OCI-LY7 (cell line): ENCODE results near the gene PPP1R11. TPM values are rescaled to one million over a fixed set of nuclear protein-coding genes. Genes with fewer than 3 reads are reported as not detected.

ENCODE experiments used
- BruUV-seq: library from RNA; stranded (reverse); fragments of 400-500 nt; replicated peaks from 2 replicates; lab custom pipeline; 2021; lab: Mats Ljungman, UMichigan
- CTCF ChIA-PET: fragments of 300-600 bp; sonication (Branson Sonifier 250); formaldehyde crosslinking; loops from one replicate; lab custom pipeline; 2022; ENCODE audit warnings: antibody characterized with exemption; ENCODE audit not compliant: unreplicated experiment; lab: Charles Lee
- POLR2A ChIA-PET: fragments of 300-600 bp; sonication (Branson Sonifier 250); formaldehyde crosslinking; loops from one replicate; lab custom pipeline; 2022; ENCODE audit warnings: antibody characterized with exemption; lab: Charles Lee
- DNase-seq: peaks from one replicate; pipeline ENCODE4 v3.0.0-alpha.2; 2015; ENCODE audit warnings: low spot score
- H2AFZ ChIP-seq: fragments of 200-600 bp; sonication (generic), shearing (Covaris generic); 2 replicates; pipeline ENCODE4 v1.6.1; 2014; ENCODE audit warnings: mild to moderate bottlenecking, antibody characterized with exemption, low read length, moderate library complexity
- H3K27ac ChIP-seq: fragments of 200-600 bp; sonication (generic); 2 replicates; pipeline ENCODE4 v1.5.1; 2014; ENCODE audit warnings: mixed run types, low read depth, mild to moderate bottlenecking, moderate library complexity, low read length, inconsistent platforms; ENCODE audit not compliant: poor library complexity, severe bottlenecking
- H3K36me3 ChIP-seq: fragments of 200-600 bp; sonication (generic); 2 replicates; pipeline ENCODE4 v1.6.1; 2014; ENCODE audit warnings: mild to moderate bottlenecking, antibody characterized with exemption, low read length, moderate library complexity, mixed read lengths; ENCODE audit not compliant: insufficient read depth
- H3K4me1 ChIP-seq: fragments of 200-600 bp; sonication (generic); 2 replicates; pipeline ENCODE4 v1.5.1; 2014; ENCODE audit warnings: mild to moderate bottlenecking, low read length; ENCODE audit not compliant: insufficient read depth, poor library complexity, severe bottlenecking
- H3K4me2 ChIP-seq: fragments of 200-600 bp; sonication (generic); 2 replicates; pipeline ENCODE4 v1.6.1; 2014; ENCODE audit warnings: mild to moderate bottlenecking, low read length
- H3K4me3 ChIP-seq: fragments of 200-600 bp; sonication (generic); 2 replicates; pipeline ENCODE4 v1.5.1; 2014; ENCODE audit warnings: mild to moderate bottlenecking, low read depth, low read length; ENCODE audit not compliant: poor library complexity, severe bottlenecking
- H3K79me2 ChIP-seq: fragments of 200-600 bp; sonication (generic); 2 replicates; pipeline ENCODE4 v1.6.1; 2016; ENCODE audit warnings: low read depth, mild to moderate bottlenecking, low read length, moderate library complexity, mixed read lengths; ENCODE audit not compliant: insufficient read depth
- H3K9me2 ChIP-seq: fragments of 200-600 bp; sonication (generic); 2 replicates; pipeline ENCODE4 v1.6.1; 2016; ENCODE audit warnings: mild to moderate bottlenecking, low read length, mixed read lengths; ENCODE audit not compliant: insufficient read depth
- H3K9me3 ChIP-seq: fragments of 200-600 bp; sonication (generic); 2 replicates; pipeline ENCODE4 v1.6.1; 2014; ENCODE audit warnings: mild to moderate bottlenecking, mixed run types, low read length, mixed read lengths
- H4K20me1 ChIP-seq: fragments of 200-600 bp; sonication (generic); 2 replicates; pipeline ENCODE4 v1.6.1; 2014; ENCODE audit warnings: mild to moderate bottlenecking, antibody characterized with exemption, low read length, moderate library complexity, mixed read lengths; ENCODE audit not compliant: insufficient read depth
- EZH2phosphoT487 ChIP-seq: fragments of 200-600 bp; sonication (generic); IDR thresholded peaks from 2 replicates; pipeline ENCODE4 v1.6.1; 2018; ENCODE audit warnings: low read depth, borderline replicate concordance, mild to moderate bottlenecking, mixed run types, antibody characterized with exemption, low read length, moderate library complexity, mixed read lengths
- intact Hi-C: fragments of 100-400 bp; cut with micrococcal nuclease; formaldehyde crosslinking; loops from one replicate; pipeline ENCODE4 v1.10.0; 2022; ENCODE audit not compliant: unreplicated experiment
- total RNA-seq, 2 experiments: library from RNA; depleted of rRNA in 1 of 2; stranded (reverse); fragments of >200 nt in 1 of 2; shearing (Covaris generic) in 1 of 2; gene quantifications; 2 replicates each; pipeline ENCODE4 v1.2.3, GENCODE V29; 2014 to 2022
- TF ChIP-seq, protein P1 (sequence below): fragments of 200-600 bp; sonication (generic); conservative IDR thresholded peaks from 2 replicates; pipeline ENCODE4 v1.5.1; 2014; ENCODE audit warnings: mild to moderate bottlenecking, antibody characterized with exemption, low read length, moderate library complexity, mixed read lengths

The PPP1R11 gene
- total RNA-seq, 2 experiments from 2014 or later, result 30.6 to 36.5 TPM

GRCh38 chr6:30112402-30112994, 45.5 kb downstream of the PPP1R11 start:
- H3K4me1 ChIP-seq, result no peaks in the 10 kb centered on the region
- H3K4me2 ChIP-seq, result no peak overlapping the region
- H3K27ac ChIP-seq, result no peak overlapping the region
- intact Hi-C loops, result no loop called here
- CTCF ChIA-PET, result interaction anchor here (0.8 kb wide), 1 partner anchor 18 kb away, joined by 3 read pairs; no protein-coding TSS in a partner anchor
- H3K9me2 ChIP-seq, result no peaks in the 10 kb centered on the region
- no peaks in the 10 kb centered on the region for H3K9me3 ChIP-seq
- no peak for DNase-seq
- no TSS peak for BruUV-seq
- no peak overlapping the region for H3K4me3 ChIP-seq
- no peaks in the 10 kb centered on the region for H4K20me1 ChIP-seq
- no peak overlapping the region for H2AFZ ChIP-seq
- TF ChIP-seq, protein P1, sequence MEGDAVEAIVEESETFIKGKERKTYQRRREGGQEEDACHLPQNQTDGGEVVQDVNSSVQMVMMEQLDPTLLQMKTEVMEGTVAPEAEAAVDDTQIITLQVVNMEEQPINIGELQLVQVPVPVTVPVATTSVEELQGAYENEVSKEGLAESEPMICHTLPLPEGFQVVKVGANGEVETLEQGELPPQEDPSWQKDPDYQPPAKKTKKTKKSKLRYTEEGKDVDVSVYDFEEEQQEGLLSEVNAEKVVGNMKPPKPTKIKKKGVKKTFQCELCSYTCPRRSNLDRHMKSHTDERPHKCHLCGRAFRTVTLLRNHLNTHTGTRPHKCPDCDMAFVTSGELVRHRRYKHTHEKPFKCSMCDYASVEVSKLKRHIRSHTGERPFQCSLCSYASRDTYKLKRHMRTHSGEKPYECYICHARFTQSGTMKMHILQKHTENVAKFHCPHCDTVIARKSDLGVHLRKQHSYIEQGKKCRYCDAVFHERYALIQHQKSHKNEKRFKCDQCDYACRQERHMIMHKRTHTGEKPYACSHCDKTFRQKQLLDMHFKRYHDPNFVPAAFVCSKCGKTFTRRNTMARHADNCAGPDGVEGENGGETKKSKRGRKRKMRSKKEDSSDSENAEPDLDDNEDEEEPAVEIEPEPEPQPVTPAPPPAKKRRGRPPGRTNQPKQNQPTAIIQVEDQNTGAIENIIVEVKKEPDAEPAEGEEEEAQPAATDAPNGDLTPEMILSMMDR, result no peak
- no peak for TF ChIP-seq EZH2phosphoT487
- POLR2A ChIA-PET, result no interaction called here
- no peaks in the 10 kb centered on the region for H3K36me3 ChIP-seq
- no peaks in the 10 kb centered on the region for H3K79me2 ChIP-seq

DNA sequence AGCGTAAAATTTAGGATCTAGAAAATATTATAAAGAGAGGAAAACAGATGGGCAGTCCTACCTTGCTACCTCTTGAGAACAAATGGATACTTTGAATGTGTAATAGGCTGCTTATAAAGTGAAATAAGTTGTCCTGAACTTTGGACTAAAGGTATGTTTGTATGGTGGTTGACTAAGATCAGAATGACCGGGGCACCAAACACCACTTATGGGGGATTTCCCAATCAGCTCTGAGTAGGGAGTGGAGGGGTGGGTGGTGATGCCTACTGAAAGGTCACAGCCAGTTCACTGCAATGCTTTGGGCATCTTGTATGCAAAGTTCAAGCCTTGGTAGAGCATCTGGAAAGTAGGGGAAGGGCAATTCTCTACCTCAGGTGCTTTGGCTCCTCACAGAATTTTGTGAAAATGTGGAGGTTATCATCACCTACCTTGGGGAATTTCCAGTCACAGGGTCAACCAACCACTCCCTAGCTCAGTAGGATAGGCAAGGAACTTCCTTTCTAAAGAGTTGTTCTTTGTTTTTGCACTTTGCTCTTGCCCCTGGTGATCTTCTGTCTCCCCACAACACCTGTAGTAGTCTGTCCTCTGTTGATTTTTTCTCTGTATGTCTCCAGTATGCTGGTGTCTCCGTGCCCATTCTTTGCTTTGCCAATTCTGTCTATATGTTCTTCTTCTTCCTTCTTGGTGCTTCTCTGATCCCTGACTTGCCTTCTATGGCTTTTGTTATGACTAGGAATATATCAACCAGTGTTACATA, 46.2 kb downstream of the PPP1R11 start, which contains the start of gene TRIM31:
Gene TRIM31, minus strand, starts transcription at position 88 of the 757 bp plus-strand sequence. CDS start 285 bp downstream, outside the sequence.
- intact Hi-C loops, result no loop called here
- H4K20me1 ChIP-seq, result no peaks in the 10 kb centered on the region
- no peak for DNase-seq
- no peak for TF ChIP-seq EZH2phosphoT487
- TF ChIP-seq, protein P1, result no peak
- no peak within 1 kb of the TSS for H3K27ac ChIP-seq
- POLR2A ChIA-PET, result no interaction called here
- no peaks in the 10 kb centered on the region for H3K9me3 ChIP-seq
- no TSS peak for BruUV-seq
- H3K4me2 ChIP-seq, result no peak within 1 kb of the TSS
- H2AFZ ChIP-seq, result no peak within 1 kb of the TSS
- no peak within 1 kb of the TSS for H3K4me3 ChIP-seq
- no peaks in the 10 kb centered on the region for H3K9me2 ChIP-seq
- H3K36me3 ChIP-seq, result no peaks in the 10 kb centered on the region
- CTCF ChIA-PET, result no interaction called here
- no peaks in the 10 kb centered on the region for H3K4me1 ChIP-seq
- no peaks in the 10 kb centered on the region for H3K79me2 ChIP-seq

DNA sequence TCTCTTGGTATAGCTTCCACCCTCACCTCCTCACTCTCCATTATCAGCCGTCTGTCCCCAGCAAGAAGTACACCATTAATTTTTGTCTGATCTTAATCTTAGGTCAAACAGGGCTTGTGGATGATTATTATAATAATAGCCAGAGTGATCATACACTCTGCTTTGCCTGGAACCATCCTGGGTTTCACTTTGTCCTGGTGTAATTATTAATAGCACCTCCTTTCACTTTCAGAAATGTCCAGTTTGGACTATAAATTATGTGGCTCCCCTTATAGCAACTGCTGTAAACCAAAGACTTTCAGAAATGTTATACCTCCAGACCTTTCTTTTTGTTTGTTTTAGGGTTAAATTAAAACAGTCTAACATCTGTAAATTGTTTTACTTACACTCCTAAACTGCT, 46.8 kb downstream of the PPP1R11 start:
- no peak overlapping the region for H2AFZ ChIP-seq
- no peak for TF ChIP-seq EZH2phosphoT487
- TF ChIP-seq, protein P1, result no peak
- H3K4me1 ChIP-seq, result no peaks in the 10 kb centered on the region
- no peaks in the 10 kb centered on the region for H3K9me2 ChIP-seq
- H3K79me2 ChIP-seq, result no peaks in the 10 kb centered on the region
- no peaks in the 10 kb centered on the region for H4K20me1 ChIP-seq
- no peak overlapping the region for H3K4me3 ChIP-seq
- H3K36me3 ChIP-seq, result no peaks in the 10 kb centered on the region
- H3K4me2 ChIP-seq, result no peak overlapping the region
- POLR2A ChIA-PET, result no interaction called here
- intact Hi-C loops, result no loop called here
- BruUV-seq, result no TSS peak
- no peaks in the 10 kb centered on the region for H3K9me3 ChIP-seq
- no peak overlapping the region for H3K27ac ChIP-seq
- CTCF ChIA-PET, result no interaction called here
- DNase-seq, result no peak
